GM12878 (cell line): Measurements from ENCODE around the gene ATAD3A. TPM values are rescaled to one million over a fixed set of nuclear protein-coding genes. Genes with fewer than 3 reads are reported as not detected.
A peak's percentile ranks its signal among the peaks of the same experiment; 100 is the strongest.

Source experiments
- ATAC-seq: fragments of 200-7000 bp; cut with Tn5 transposase; 3 replicates; pipeline ENCODE4 v1.9.1; 2020; ENCODE audit warnings: mild to moderate bottlenecking, moderate library complexity
- Bru-seq: library from RNA; stranded (reverse); fragments of 400-500 nt; gene quantifications from one replicate; lab custom pipeline; 2021; lab: Mats Ljungman, UMichigan
- BruChase-seq, 2 experiments: library from RNA; stranded (reverse); fragments of 400-500 nt; gene quantifications; one replicate each; lab custom pipeline; 2021; lab: Mats Ljungman, UMichigan
- BruUV-seq: library from RNA; stranded (reverse); fragments of 400-500 nt; replicated peaks from 2 replicates; lab custom pipeline; 2021; lab: Mats Ljungman, UMichigan
- CTCF ChIA-PET: fragments of 300-600 bp; sonication (Branson Sonifier 250); formaldehyde crosslinking; extraction: SDS; loops from one replicate; lab custom pipeline; 2021; ENCODE audit warnings: inconsistent platforms; lab: Yijun Ruan, JAX
- POLR2A ChIA-PET: fragments of 350-600 bp; formaldehyde crosslinking; extraction: SDS; loops from one replicate; lab custom pipeline; 2021; ENCODE audit warnings: inconsistent platforms; lab: Charles Lee
- RAD21 ChIA-PET: fragments of 300-600 bp; sonication (Branson Sonifier 250); formaldehyde crosslinking; loops from one replicate; lab custom pipeline; 2023; ENCODE audit warnings: antibody characterized with exemption; ENCODE audit not compliant: unreplicated experiment; lab: Charles Lee
- SMC1A ChIA-PET: fragments of 300-600 bp; sonication (Branson Sonifier 250); formaldehyde crosslinking; loops from one replicate; lab custom pipeline; 2023; ENCODE audit not compliant: unreplicated experiment, uncharacterized antibody; lab: Charles Lee
- DNase-seq: peaks from one replicate; pipeline ENCODE4 v3.0.0-alpha.2; 2011; ENCODE audit warnings: low read depth, low spot score
- FAIRE-seq: peaks from 3 replicates; lab custom pipeline; 2011; peaks lifted over from hg19 to GRCh38; lab: Jason Lieb, UNC
- H2AFZ ChIP-seq: 2 replicates; pipeline ENCODE4 v1.6.0; 2011; ENCODE audit warnings: low read depth, low read length, control low read depth; ENCODE audit not compliant: control insufficient read depth
- H3K27ac ChIP-seq: 2 replicates; pipeline ENCODE4 v1.5.1; 2011; ENCODE audit warnings: control low read depth; ENCODE audit not compliant: control insufficient read depth, insufficient read depth
- H3K27me3 ChIP-seq, 2 experiments: replicated peaks in 1 of 2; 2 replicates each; pipeline versions ENCODE4 v1.6.0 to v1.6.1; 2011; ENCODE audit warnings: low read length in 1 of 2; ENCODE audit not compliant: control insufficient read depth in 2 of 2, insufficient read depth in 2 of 2
- H3K36me3 ChIP-seq, 2 experiments: 2 replicates each; pipeline ENCODE4 v1.5.1; 2011; ENCODE audit warnings: low read length in 1 of 2; ENCODE audit not compliant: control insufficient read depth in 2 of 2, insufficient read depth in 2 of 2
- H3K4me1 ChIP-seq: 2 replicates; pipeline ENCODE4 v1.6.1; 2011; ENCODE audit warnings: mild to moderate bottlenecking, low read length, moderate library complexity, mixed read lengths; ENCODE audit not compliant: control insufficient read depth, insufficient read depth
- H3K4me2 ChIP-seq: 2 replicates; pipeline ENCODE4 v1.6.0; 2011; ENCODE audit warnings: control low read depth; ENCODE audit not compliant: control insufficient read depth, insufficient read depth
- H3K4me3 ChIP-seq: fragments of 200-600 bp; sonication (generic); 2 replicates; pipeline ENCODE4 v1.5.1; 2016
- H3K79me2 ChIP-seq: 2 replicates; pipeline ENCODE4 v1.6.0; 2011; ENCODE audit warnings: low read length; ENCODE audit not compliant: control insufficient read depth, insufficient read depth
- H3K9ac ChIP-seq: 2 replicates; pipeline ENCODE4 v1.8.0; 2011; ENCODE audit warnings: low read length, control low read depth, mixed read lengths; ENCODE audit not compliant: control insufficient read depth, insufficient read depth
- H3K9me3 ChIP-seq: replicated peaks from 3 replicates; pipeline ENCODE4 v1.5.1; 2011; ENCODE audit warnings: mild to moderate bottlenecking, low read length; ENCODE audit not compliant: control insufficient read depth, insufficient read depth
- H4K20me1 ChIP-seq: 2 replicates; pipeline ENCODE4 v1.6.0; 2011; ENCODE audit not compliant: control insufficient read depth, insufficient read depth
- BCL3 ChIP-seq: IDR thresholded peaks from 2 replicates; pipeline ENCODE4 v1.6.1; 2011; ENCODE audit warnings: borderline replicate concordance, low read depth, mild to moderate bottlenecking, moderate library complexity, low read length; ENCODE audit not compliant: insufficient read depth, poor library complexity, severe bottlenecking
- CREB1 ChIP-seq: IDR thresholded peaks from 2 replicates; pipeline ENCODE4 v1.6.1; 2012; ENCODE audit warnings: low read depth, mild to moderate bottlenecking, inconsistent platforms
- DPF2 ChIP-seq: fragments of 450-650 bp; IDR thresholded peaks from 2 replicates; pipeline ENCODE4 v1.6.1; 2017; ENCODE audit warnings: mild to moderate bottlenecking
- E4F1 ChIP-seq: fragments of 450-650 bp; IDR thresholded peaks from 2 replicates; pipeline ENCODE4 v1.6.1; 2018; ENCODE audit warnings: borderline replicate concordance, mild to moderate bottlenecking; ENCODE audit not compliant: partially characterized antibody
- FOXM1 ChIP-seq: IDR thresholded peaks from 2 replicates; pipeline ENCODE4 v1.6.1; 2012; ENCODE audit warnings: low read depth, mild to moderate bottlenecking, inconsistent platforms, low read length, moderate library complexity
- GATAD2B ChIP-seq: fragments of 450-650 bp; conservative IDR thresholded peaks from 2 replicates; pipeline ENCODE4 v1.6.1; 2017; ENCODE audit warnings: low read depth, mild to moderate bottlenecking, moderate library complexity
- HDAC2 ChIP-seq: fragments of 200-600 bp; sonication (generic); IDR thresholded peaks from 2 replicates; pipeline ENCODE4 v1.6.1; 2017
- IRF4 ChIP-seq: IDR thresholded peaks from 2 replicates; pipeline ENCODE4 v1.6.1; 2011; ENCODE audit warnings: low read depth, low read length
- RBBP5 ChIP-seq: fragments of 200-600 bp; sonication (generic); conservative IDR thresholded peaks from 2 replicates; pipeline ENCODE4 v1.6.1; 2016
- RELB ChIP-seq: fragments of 450-650 bp; IDR thresholded peaks from 2 replicates; pipeline ENCODE4 v1.6.1; 2017; ENCODE audit warnings: low read depth, mild to moderate bottlenecking, moderate library complexity
- TAF1 ChIP-seq: IDR thresholded peaks from 2 replicates; pipeline ENCODE4 v1.6.1; 2011; ENCODE audit warnings: mild to moderate bottlenecking, low read depth, low read length, borderline replicate concordance
- YY1 ChIP-seq: IDR thresholded peaks from 2 replicates; pipeline ENCODE4 v1.6.1; 2011; ENCODE audit warnings: low read depth, mild to moderate bottlenecking, low read length
- ZNF384 ChIP-seq: IDR thresholded peaks from 2 replicates; pipeline ENCODE4 v1.6.1; 2012; ENCODE audit warnings: low read depth, mild to moderate bottlenecking, low read length, improper control_type of control experiment, borderline replicate concordance
- WGBS: methylation state at CpG from one replicate; pipeline ENCODE4 v1.1.6; 2016; ENCODE audit warnings: low lambda C conversion rate; ENCODE audit not compliant: insufficient replicate concordance, insufficient coverage; ENCODE audit errors: missing lambda C conversion rate; 5-methylcytosine and 5-hydroxymethylcytosine counted together
- in situ Hi-C: fragments of 300-500 bp; cut with MboI; formaldehyde crosslinking; loops from 9 replicates; pipeline ENCODE4 v1.14.3; 2018; ENCODE audit warnings: mixed read lengths
- intact Hi-C: fragments of 100-400 bp; cut with micrococcal nuclease; formaldehyde crosslinking; loops from one replicate; pipeline ENCODE4 v1.14.2; 2022; ENCODE audit not compliant: unreplicated experiment
- long read RNA-seq, 2 experiments: library from polyadenylated mRNA; unstranded; transcript quantifications; one replicate each; pipeline ENCODE4 v2.0.0, GENCODE V29; 2019 to 2020
- polyA minus RNA-seq, 3 experiments: library from RNA; depleted of rRNA, polyadenylated mRNA; stranded (reverse); fragments of >200 nt; gene quantifications; 2 replicates each; pipeline ENCODE4 v1.2.3, GENCODE V29; 2011
- polyA plus RNA-seq, 11 experiments: library from polyadenylated mRNA; depleted of rRNA in 4 of 11; unstranded in 6 of 11; stranded (reverse) in 5 of 11; fragments of >200 nt; fragmentation: Nextera tagmentation in 4 of 11; fragmentation: Illumina TruSeq in 1 of 11; extraction: Ambion mirVana in 4 of 11; extraction: Trizol in 1 of 11; gene quantifications; 1 replicate in 1 of 11; 2 replicates in 10 of 11; pipeline versions ENCODE4 v1.2.1 to v1.2.3, GENCODE V29; 2011 to 2016; ENCODE audit warnings: inconsistent platforms in 2 of 11, missing spikeins in 2 of 11, low read depth in 1 of 11
- total RNA-seq, 4 experiments: library from RNA; depleted of rRNA in 3 of 4; stranded (reverse); fragments of >200 nt in 3 of 4; fragmentation: Illumina TruSeq in 1 of 4; extraction: Trizol in 1 of 4; gene quantifications; 2 replicates each; pipeline versions ENCODE4 v1.2.1 to v1.2.3, GENCODE V29; 2013 to 2021

ATAD3A gene
- 13.0 and 24.6 TPM in 2 replicates for total RNA-seq (2013; cell fraction: nucleolus; rRNA removed)
- total RNA-seq (2014; rRNA removed) (56.1 and 58.6 TPM in 2 replicates), total RNA-seq (2014; rRNA removed; fragmentation: Illumina TruSeq; extraction: Trizol) (16.9 and 24.6 TPM in 2 replicates), total RNA-seq (2021) (66.8 and 76.4 TPM in 2 replicates), polyA plus RNA-seq (2011; rRNA removed) (6.6 and 16.2 TPM in 2 replicates), polyA plus RNA-seq (2014; fragmentation: Illumina TruSeq; extraction: Trizol) (0.95 and 9.0 TPM in 2 replicates), polyA plus RNA-seq (2014; fragmentation: Nextera tagmentation; extraction: Ambion mirVana) (1 to 10 TPM in 1 of 2 experiments, under 1 TPM in 1; 0.05 to 1.3 TPM), polyA plus RNA-seq (2014; rRNA removed) (53.3 and 69.0 TPM in 2 replicates), polyA plus RNA-seq (2016; fragmentation: Nextera tagmentation; extraction: Ambion mirVana) (10 to 100 TPM; 84.4 to 93.5 TPM), polyA minus RNA-seq (2011; rRNA and poly(A)+ RNA removed) (9.5 and 26.3 TPM in 2 replicates), Bru-seq, nascent RNA (percentile 53 among the genes with signal in this experiment), BruChase-seq, experiment 1, labeled RNA remaining after a 6-hour chase (percentile 68 among the genes with signal in this experiment), BruChase-seq, experiment 2, labeled RNA remaining after a 2-hour chase (percentile 67 among the genes with signal in this experiment)
- 5.4 TPM for polyA plus RNA-seq (2011; ENCODE audit: low read depth)
- polyA plus RNA-seq (2011; cell fraction: cytosol; rRNA removed), result 24.6 and 42.6 TPM in 2 replicates
- 41.2 and 70.4 TPM in 2 replicates for polyA plus RNA-seq (2011; cell fraction: nucleus; rRNA removed)
- 20.3 and 26.6 TPM in 2 replicates for polyA plus RNA-seq (2012)
- polyA minus RNA-seq (2011; cell fraction: cytosol; rRNA and poly(A)+ RNA removed), result 17.2 and 17.7 TPM in 2 replicates
- 8.9 and 14.9 TPM in 2 replicates for polyA minus RNA-seq (2011; cell fraction: nucleus; rRNA and poly(A)+ RNA removed)
- long read RNA-seq, experiment 1, transcript ATAD3A-203 (16 exons, 2,492 nt), result major isoform, 28 of 39 reads
- long read RNA-seq, experiment 1, partial matches to known transcripts, result 7 of 39 reads
- long read RNA-seq, experiment 1, other reads (novel, unspliced or antisense), result 4 of 39 reads
- long read RNA-seq, experiment 2, partial matches to known transcripts, result 0 of 1 reads
- long read RNA-seq, experiment 2, other reads (novel, unspliced or antisense), result 1 of 1 reads

- DNase-seq (peak; percentile 84), ATAC-seq (peak; percentile 94), FAIRE-seq (peak; percentile 85)
- Histone ChIP-seq H3K36me3 (no peaks in the 10 kb centered on the region; a peak in 1 of 4 replicates), H2AFZ (peak within 1 kb of the TSS; percentile 96), H3K4me2 (peak within 1 kb of the TSS; percentile 45), H3K27me3 (no peaks in the 10 kb centered on the region), H4K20me1 (no peaks in the 10 kb centered on the region), H3K4me1 (no peaks in the 10 kb centered on the region), H3K79me2 (peaks cover 19% of the 10 kb centered on the region), H3K9me3 (no peaks in the 10 kb centered on the region), H3K4me3 (peak within 1 kb of the TSS; percentile 76), H3K27ac (peak within 1 kb of the TSS; percentile 95), H3K9ac (peak within 1 kb of the TSS; percentile 94)
- ChIA-PET POLR2A (interaction anchor here (0.6 kb wide), 1 partner anchor 394 kb away, joined by 3 read pairs; no protein-coding TSS in a partner anchor), RAD21 (no interaction called here), CTCF (no interaction called here), SMC1A (no interaction called here)
- in situ Hi-C loops (no loop called here), intact Hi-C loops (no loop called here)
- under 1% methylated on average over 95 of the region's 99 CpGs for WGBS
- BruUV-seq, result no TSS peak
- TF ChIP-seq RELB, result peak; percentile 93
- TF ChIP-seq YY1, result peak; percentile 12; the same call in 1 of the 2 replicates
- TF ChIP-seq BCL3, result no peak
- no peak for TF ChIP-seq FOXM1
- peak; percentile 99 for TF ChIP-seq CREB1
- TF ChIP-seq GATAD2B, result peak; percentile 92
- TF ChIP-seq ZNF384, result no peak
- TF ChIP-seq RBBP5, result no peak
- TF ChIP-seq E4F1, result peak; percentile 44
- 0 out of 2 replicates have a peak, but pooled peaks have one; percentile 84 for TF ChIP-seq DPF2
- no peak for TF ChIP-seq HDAC2
- no peak for TF ChIP-seq IRF4
- TF ChIP-seq TAF1, result peak; percentile 45; the same call in 1 of the 2 replicates
Observed at GRCh38 chr1:1511533-1512285, at the start of gene ATAD3A. TSS of gene ATAD3A (plus strand) at chr1:1512162. CDS start at chr1:1512269, 107 bp downstream.
